Measurements from ENCODE around the gene MEX3B. TPM values are rescaled to one million over a fixed set of nuclear protein-coding genes. Genes with fewer than 3 reads are reported as not detected.
A peak's percentile ranks its signal among the peaks of the same experiment; 100 is the strongest.

Gene MEX3B
- total RNA-seq, 1 experiment from 2014 or later = 2.0 TPM

- TF ChIP-seq CTCF (IDR thresholded peaks at IDR 0.05; ENCODE audit: unreplicated experiment) = no peak
- Mint-ChIP-seq H3K27me3 (ENCODE audit: unreplicated experiment) (peaks cover 31% of the 10 kb centered on the region), H3K4me3 (ENCODE audit: low read depth, unreplicated experiment) (peak overlapping the region; percentile 92), H3K36me3 (ENCODE audit: insufficient read depth, unreplicated experiment) (peaks cover 32% of the 10 kb centered on the region), H3K4me1 (ENCODE audit: low read depth, unreplicated experiment) (peaks cover 21% of the 10 kb centered on the region), H3K27ac (ENCODE audit: unreplicated experiment) (no peak overlapping the region), H3K9me3 (ENCODE audit: low read depth, unreplicated experiment) (no peaks in the 10 kb centered on the region)
- CTCF ChIA-PET = no interaction called here
- intact Hi-C loops (cut with micrococcal nuclease; ENCODE audit: unreplicated experiment) = loop anchor here (5.0 kb wide), 1 partner anchor 562 kb away; no protein-coding TSS in a partner anchor
- no peak for DNase-seq
- no TSS peak for BruUV-seq (replicated peaks)
These were observed 1.2 kb downstream of the MEX3B start for GRCh38 chr15:82044373-82045178.

DNA sequence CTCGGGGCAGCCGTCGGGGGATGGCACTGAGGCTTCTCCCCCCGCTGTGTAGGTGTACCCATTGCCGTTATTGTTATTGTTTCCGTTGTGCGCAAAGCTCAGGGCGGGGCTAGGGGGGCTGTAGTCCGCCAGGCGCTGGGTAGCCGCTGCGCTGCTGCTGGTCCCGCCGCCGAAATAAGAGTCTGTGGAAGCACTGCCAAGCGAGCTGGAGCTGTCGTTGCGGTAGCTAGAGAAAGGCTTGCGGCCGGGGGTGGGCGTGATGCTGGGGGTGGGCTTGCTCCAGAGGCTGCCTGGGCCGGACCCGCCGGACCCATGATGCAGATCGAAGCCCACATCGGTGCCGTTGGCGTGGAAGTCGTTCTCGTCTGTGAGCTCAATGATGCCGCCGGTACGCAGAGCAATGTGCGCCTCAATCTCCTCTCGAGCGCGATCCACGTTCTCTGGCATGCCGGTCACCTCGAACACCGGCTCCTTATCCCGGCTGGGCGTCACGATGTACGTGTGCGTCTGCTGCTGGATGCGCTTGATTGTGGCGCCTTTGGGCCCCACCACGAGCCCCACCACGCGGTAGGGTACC lies 1.9 kb downstream of the MEX3B start:
- DNase-seq = no peak
- intact Hi-C loops (cut with micrococcal nuclease; ENCODE audit: unreplicated experiment) = no loop called here
- Mint-ChIP-seq H3K27me3 (ENCODE audit: unreplicated experiment) (peaks cover 31% of the 10 kb centered on the region), H3K4me1 (ENCODE audit: low read depth, unreplicated experiment) (peaks cover 21% of the 10 kb centered on the region), H3K36me3 (ENCODE audit: insufficient read depth, unreplicated experiment) (peaks cover 32% of the 10 kb centered on the region), H3K27ac (ENCODE audit: unreplicated experiment) (no peak overlapping the region), H3K4me3 (ENCODE audit: low read depth, unreplicated experiment) (peak overlapping the region; percentile 92), H3K9me3 (ENCODE audit: low read depth, unreplicated experiment) (no peaks in the 10 kb centered on the region)
- no peak for TF ChIP-seq CTCF (IDR thresholded peaks at IDR 0.05; ENCODE audit: unreplicated experiment)
- no TSS peak for BruUV-seq (replicated peaks)
- CTCF ChIA-PET = no interaction called here

GRCh38 chr15:82043130-82043673 lies 2.6 kb downstream of the MEX3B start:
- H3K27ac Mint-ChIP-seq (ENCODE audit: unreplicated experiment) = no peak overlapping the region
- no peak for TF ChIP-seq CTCF (IDR thresholded peaks at IDR 0.05; ENCODE audit: unreplicated experiment)
- H3K4me3 Mint-ChIP-seq (ENCODE audit: low read depth, unreplicated experiment) = peak overlapping the region; percentile 92
- peaks cover 32% of the 10 kb centered on the region for H3K36me3 Mint-ChIP-seq (ENCODE audit: insufficient read depth, unreplicated experiment)
- peaks cover 21% of the 10 kb centered on the region for H3K4me1 Mint-ChIP-seq (ENCODE audit: low read depth, unreplicated experiment)
- H3K9me3 Mint-ChIP-seq (ENCODE audit: low read depth, unreplicated experiment) = no peaks in the 10 kb centered on the region
- DNase-seq = no peak
- intact Hi-C loops (cut with micrococcal nuclease; ENCODE audit: unreplicated experiment) = no loop called here
- H3K27me3 Mint-ChIP-seq (ENCODE audit: unreplicated experiment) = peaks cover 31% of the 10 kb centered on the region
- CTCF ChIA-PET = no interaction called here
- no TSS peak for BruUV-seq (replicated peaks)

DNA sequence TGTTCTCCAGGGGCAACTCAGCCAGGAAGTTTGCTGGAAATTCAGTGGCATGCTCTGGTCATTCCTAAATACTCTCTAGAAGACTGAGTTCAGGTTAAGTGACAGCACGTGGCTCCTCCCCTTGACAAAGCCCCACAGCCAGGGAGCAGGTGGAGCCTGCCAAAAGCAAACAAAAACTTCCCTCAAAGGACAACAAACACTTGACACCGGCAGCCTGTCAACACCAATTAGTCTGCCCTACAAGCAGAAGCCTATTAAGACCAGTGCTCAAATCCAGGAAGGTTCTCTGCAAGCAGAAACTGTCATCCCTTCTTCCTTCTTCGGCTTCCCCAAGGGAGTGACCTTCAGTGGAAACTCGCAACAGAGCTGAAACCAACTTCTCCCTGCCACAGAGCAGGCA lies 5.0 kb downstream of the MEX3B start:
- peaks cover 14% of the 10 kb centered on the region for H3K36me3 Mint-ChIP-seq (ENCODE audit: insufficient read depth, unreplicated experiment)
- peak; percentile 27 for DNase-seq
- H3K9me3 Mint-ChIP-seq (ENCODE audit: low read depth, unreplicated experiment) = no peaks in the 10 kb centered on the region
- H3K4me3 Mint-ChIP-seq (ENCODE audit: low read depth, unreplicated experiment) = no peak overlapping the region
- H3K4me1 Mint-ChIP-seq (ENCODE audit: low read depth, unreplicated experiment) = peaks cover 14% of the 10 kb centered on the region
- intact Hi-C loops (cut with micrococcal nuclease; ENCODE audit: unreplicated experiment) = no loop called here
- H3K27me3 Mint-ChIP-seq (ENCODE audit: unreplicated experiment) = peaks cover 24% of the 10 kb centered on the region
- no TSS peak for BruUV-seq (replicated peaks)
- H3K27ac Mint-ChIP-seq (ENCODE audit: unreplicated experiment) = no peak overlapping the region
- CTCF ChIA-PET = no interaction called here
- no peak for TF ChIP-seq CTCF (IDR thresholded peaks at IDR 0.05; ENCODE audit: unreplicated experiment)

All from Calu3 (cell line).